NK-92 (cell line): ENCODE results near the gene GRIN1.

Source experiments
- DNase-seq: peaks from one replicate; lab custom pipeline; 2025; ENCODE audit not compliant: unreplicated experiment; lab: John Stamatoyannopoulos, UW

The GRIN1 gene

GRCh38 chr9:137205126-137206069 is 66.4 kb downstream of the GRIN1 start, which contains the start of the genes NDOR1 and TMEM203:
Gene NDOR1 (plus strand): TSS chr9:137205700. CDS start chr9:137205778, 78 bp downstream.
Gene TMEM203 (minus strand): TSS chr9:137205648. CDS start chr9:137205414, 234 bp downstream.
- DNase-seq = peak; percentile 71

- DNase-seq = no peak
These were observed 67.6 kb downstream of the GRIN1 start for GRCh38 chr9:137206602-137207001.

- DNase-seq = no peak
These were observed 72.6 kb downstream of the GRIN1 start for GRCh38 chr9:137211532-137211931.

GRCh38 chr9:137212520-137212919 is 73.6 kb downstream of the GRIN1 start:
- DNase-seq = no peak

GRCh38 chr9:137213160-137214060 is 74.5 kb downstream of the GRIN1 start:
- no peak for DNase-seq

- no peak for DNase-seq
These were observed 75.7 kb downstream of the GRIN1 start for GRCh38 chr9:137214620-137215019.

- no peak for DNase-seq
These were observed 76.4 kb downstream of the GRIN1 start for GRCh38 chr9:137215196-137215986.

GRCh38 chr9:137216188-137216965 is 77.4 kb downstream of the GRIN1 start:
- DNase-seq = no peak

GRCh38 chr9:137217276-137218211 is 78.6 kb downstream of the GRIN1 start:
- no peak for DNase-seq

GRCh38 chr9:137218212-137218753 is 79.3 kb downstream of the GRIN1 start:
- no peak for DNase-seq
